Upper lobe of left lung (tissue), 4 donors: Measurements from ENCODE around the gene KNOP1.

Source experiments
- POLR2A ChIP-seq, 4 donors: fragments of 450-650 bp; IDR thresholded peaks; one replicate each; pipeline ENCODE4 v1.5.1; 2016 to 2017; ENCODE audit warnings: antibody characterized with exemption in 4 of 4, mild to moderate bottlenecking in 2 of 4
- TF ChIP-seq, protein P1 (sequence below), 6 experiments: fragments of 450-650 bp in 4 of 6; fragments of 200-600 bp in 2 of 6; sonication (generic) in 2 of 6; IDR thresholded peaks; one replicate each; pipeline ENCODE4 v1.5.1; 2016 to 2019; ENCODE audit warnings: antibody characterized with exemption in 6 of 6

DNA sequence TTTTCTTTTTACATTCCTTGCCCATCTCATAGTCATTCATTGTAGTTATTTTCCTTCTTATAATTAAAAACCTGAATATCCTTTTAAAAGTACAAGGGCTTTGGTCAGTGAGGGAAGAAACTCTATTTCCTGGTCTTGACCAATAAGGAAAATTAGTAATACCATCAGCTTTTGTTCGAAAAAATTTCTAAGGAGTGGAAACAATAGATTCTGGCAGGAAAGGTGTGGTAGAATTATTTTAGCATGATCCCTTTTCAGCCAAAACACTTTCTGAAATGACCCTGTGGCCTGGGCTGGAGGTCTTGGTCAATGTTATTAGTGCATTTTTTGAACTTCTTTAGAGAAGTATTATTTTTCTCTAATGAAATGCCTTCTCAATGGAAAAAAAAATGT, 36.6 kb upstream of the KNOP1 start:
- TF ChIP-seq, protein P1, sequence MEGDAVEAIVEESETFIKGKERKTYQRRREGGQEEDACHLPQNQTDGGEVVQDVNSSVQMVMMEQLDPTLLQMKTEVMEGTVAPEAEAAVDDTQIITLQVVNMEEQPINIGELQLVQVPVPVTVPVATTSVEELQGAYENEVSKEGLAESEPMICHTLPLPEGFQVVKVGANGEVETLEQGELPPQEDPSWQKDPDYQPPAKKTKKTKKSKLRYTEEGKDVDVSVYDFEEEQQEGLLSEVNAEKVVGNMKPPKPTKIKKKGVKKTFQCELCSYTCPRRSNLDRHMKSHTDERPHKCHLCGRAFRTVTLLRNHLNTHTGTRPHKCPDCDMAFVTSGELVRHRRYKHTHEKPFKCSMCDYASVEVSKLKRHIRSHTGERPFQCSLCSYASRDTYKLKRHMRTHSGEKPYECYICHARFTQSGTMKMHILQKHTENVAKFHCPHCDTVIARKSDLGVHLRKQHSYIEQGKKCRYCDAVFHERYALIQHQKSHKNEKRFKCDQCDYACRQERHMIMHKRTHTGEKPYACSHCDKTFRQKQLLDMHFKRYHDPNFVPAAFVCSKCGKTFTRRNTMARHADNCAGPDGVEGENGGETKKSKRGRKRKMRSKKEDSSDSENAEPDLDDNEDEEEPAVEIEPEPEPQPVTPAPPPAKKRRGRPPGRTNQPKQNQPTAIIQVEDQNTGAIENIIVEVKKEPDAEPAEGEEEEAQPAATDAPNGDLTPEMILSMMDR (IDR thresholded peaks at IDR 0.05): no peak
- no peak for TF ChIP-seq POLR2A (IDR thresholded peaks at IDR 0.05)
